ENCODE results near the gene TFAM. TPM values are rescaled to one million over a fixed set of nuclear protein-coding genes. Genes with fewer than 3 reads are reported as not detected.
A peak's percentile ranks its signal among the peaks of the same experiment; 100 is the strongest.

Gene TFAM
- total and polyA plus RNA-seq, 2 of the 8 experiments (the other 6 are each of a cell fraction or from before 2014, with no cell fraction given): 29.3 to 97.3 TPM

GRCh38 chr10:58435297-58435985 lies 50.2 kb downstream of the TFAM start:
- Histone ChIP-seq H4K20me1 (replicated peaks in 1 of 2; ENCODE audit: control insufficient read depth in 1 of 2, insufficient read depth in 2 of 2, low read length in 2 of 2) (no peaks in the 10 kb centered on the region), H3K36me3 (ENCODE audit: control insufficient read depth in 2 of 4, insufficient read depth in 4 of 4, low read length in 3 of 4) (no peaks in the 10 kb centered on the region), H3K4me3 (ENCODE audit: extremely low read depth in 1 of 4, insufficient read depth in 2 of 4, low read depth in 3 of 4, low read length in 4 of 4) (no peak overlapping the region), H2BK20ac (ENCODE audit: low read length) (no peak overlapping the region), H4K91ac (replicated peaks; ENCODE audit: insufficient read length, low read length) (no peak overlapping the region), H3K23me2 (ENCODE audit: low read depth, low read length) (no peaks in the 10 kb centered on the region), H3K79me2 (ENCODE audit: control insufficient read depth in 1 of 2, insufficient read depth in 2 of 2, low read length in 2 of 2) (no peaks in the 10 kb centered on the region), H4K8ac (ENCODE audit: extremely low read depth, insufficient read depth, low read length) (no peak overlapping the region), H2BK120ac (replicated peaks; ENCODE audit: low read depth, low read length) (no peak overlapping the region), H3K23ac (ENCODE audit: insufficient read length) (no peak overlapping the region), H3K27ac (ENCODE audit: low read depth, low read length) (no peak overlapping the region), H3K14ac (ENCODE audit: insufficient read length) (no peak overlapping the region), H3K4ac (replicated peaks; ENCODE audit: insufficient read length, low read depth, low read length) (no peak overlapping the region), H3K4me1 (replicated peaks in 1 of 4; ENCODE audit: control insufficient read depth in 3 of 4, insufficient read depth in 4 of 4, low read length in 3 of 4) (peaks cover 0 to 2% (median 0%) of the 10 kb centered on the region in 4 experiments; a peak in 2 of 7 replicates), H3K9me3 (ENCODE audit: insufficient read depth in 2 of 2, low read depth in 1 of 2, low read length in 1 of 2) (no peaks in the 10 kb centered on the region), H2AFZ (ENCODE audit: low read length) (peak overlapping the region; percentile 63), H2BK5ac (ENCODE audit: low read depth, low read length) (no peak overlapping the region), H3K9ac (replicated peaks in 1 of 4; ENCODE audit: extremely low read depth in 1 of 4, low read depth in 3 of 4, low read length in 3 of 4) (no peak overlapping the region), H3K79me1 (ENCODE audit: low read depth, low read length) (no peaks in the 10 kb centered on the region), H3K27me3 (replicated peaks in 1 of 4; ENCODE audit: control insufficient read depth in 3 of 4, extremely low read depth in 1 of 4, insufficient read depth in 3 of 4, low read length in 3 of 4) (no peaks in the 10 kb centered on the region), H2BK15ac (ENCODE audit: low read length) (no peak overlapping the region), H3K18ac (ENCODE audit: extremely low read depth, low read length) (no peak overlapping the region), H2BK12ac (ENCODE audit: low read depth, low read length) (no peak overlapping the region), H3K4me2 (ENCODE audit: insufficient read depth in 1 of 2, low read depth in 2 of 2, low read length in 2 of 2) (no peak overlapping the region), H4K5ac (ENCODE audit: insufficient read length, low read depth, low read length) (no peak overlapping the region), H3K56ac (replicated peaks; ENCODE audit: insufficient read length, low read depth, low read length) (no peak overlapping the region), H2AK5ac (ENCODE audit: low read depth, low read length) (no peak overlapping the region)
- DNase-seq (ENCODE audit: low read depth in 1 of 2, low spot score in 2 of 2) (no peak), FAIRE-seq (no peak)
- ChIA-PET CTCF (ENCODE audit: partially characterized antibody) (interaction anchor here (0.5 to 1.5 kb wide), 5 partner anchors 21 to 277 kb away, joined by 3 to 6 read pairs (median 3); no protein-coding TSS in a partner anchor), POLR2A (ENCODE audit: partially characterized antibody) (interaction anchor here (0.6 kb wide), 1 partner anchor 370 kb away, joined by 5 read pairs; no protein-coding TSS in a partner anchor)
- peak in 1 of 3 experiments; percentile 13; a peak in 1 of 4 replicates for TF ChIP-seq CTCF (IDR thresholded peaks at IDR 0.05; ENCODE audit: control extremely low read depth in 1 of 3, insufficient read depth in 1 of 3, low read depth in 1 of 3, low read length in 3 of 3)
- no peak for TF ChIP-seq ASH2L (IDR thresholded peaks at IDR 0.05; ENCODE audit: low read length)
- WGBS, 2 experiments (ENCODE audit: extremely low coverage in 1 of 2, insufficient coverage in 1 of 2, insufficient read length in 1 of 2, insufficient replicate concordance in 2 of 2, low coverage in 1 of 2, low lambda C conversion rate in 2 of 2, missing lambda C conversion rate in 1 of 2): 78% methylated on average over 2 of the region's 2 CpGs; no CpG with 5 or more reads in 1 of the 2 experiments

All from H1 (cell line).